Fibroblast of lung (primary cell): ENCODE measurements around the gene LRRC8D. TPM values are rescaled to one million over a fixed set of nuclear protein-coding genes. Genes with fewer than 3 reads are reported as not detected.

Experiments
- DNase-seq, 2 donors: peaks; one replicate each; pipeline versions ENCODE4 v3.0.0 to v3.0.0-alpha.2; 2010; ENCODE audit warnings: low read depth in 2 of 2
- H2AFZ ChIP-seq: 2 replicates; pipeline ENCODE4 v1.5.1; 2012; ENCODE audit warnings: low read length, control low read depth, inconsistent platforms
- H3K27ac ChIP-seq: 2 replicates; pipeline ENCODE4 v1.5.1; 2011; ENCODE audit warnings: low read length, control low read depth; ENCODE audit not compliant: insufficient read depth
- H3K27me3 ChIP-seq: 2 replicates; pipeline ENCODE4 v1.5.1; 2011; ENCODE audit warnings: mild to moderate bottlenecking, low read length; ENCODE audit not compliant: control insufficient read depth, insufficient read depth
- H3K36me3 ChIP-seq: 2 replicates; pipeline ENCODE4 v1.5.1; 2011; ENCODE audit warnings: low read length; ENCODE audit not compliant: control insufficient read depth, insufficient read depth
- H3K4me1 ChIP-seq: 2 replicates; pipeline ENCODE4 v1.5.1; 2011; ENCODE audit warnings: low read length; ENCODE audit not compliant: control insufficient read depth, insufficient read depth; ENCODE audit errors: extremely low read depth
- H3K4me2 ChIP-seq: 2 replicates; pipeline ENCODE4 v1.5.1; 2011; ENCODE audit warnings: low read length, control low read depth; ENCODE audit not compliant: insufficient read depth; ENCODE audit errors: extremely low read depth
- H3K4me3 ChIP-seq, 4 experiments: fragments of 200-600 bp in 1 of 4; sonication (generic) in 1 of 4; replicated peaks in 1 of 4; 2 replicates each; pipeline ENCODE4 v1.5.1; 2011 to 2016; ENCODE audit warnings: low read length in 4 of 4, low read depth in 3 of 4, mild to moderate bottlenecking in 3 of 4, control low read depth in 2 of 4, inconsistent platforms in 1 of 4, mixed read lengths in 1 of 4; ENCODE audit not compliant: insufficient read depth in 1 of 4; ENCODE audit errors: control extremely low read depth in 1 of 4
- H3K79me2 ChIP-seq: 2 replicates; pipeline ENCODE4 v1.5.1; 2012; ENCODE audit warnings: mild to moderate bottlenecking, low read length, inconsistent platforms; ENCODE audit not compliant: control insufficient read depth, insufficient read depth
- H3K9ac ChIP-seq: 2 replicates; pipeline ENCODE4 v1.5.1; 2011; ENCODE audit warnings: mild to moderate bottlenecking, low read length, control low read depth; ENCODE audit not compliant: insufficient read depth
- H3K9me3 ChIP-seq: 2 replicates; pipeline ENCODE4 v1.5.1; 2012; ENCODE audit warnings: low read depth, low read length; ENCODE audit not compliant: control insufficient read depth, insufficient read depth
- H4K20me1 ChIP-seq: 2 replicates; pipeline ENCODE4 v1.5.1; 2011; ENCODE audit warnings: low read length; ENCODE audit not compliant: control insufficient read depth, insufficient read depth; ENCODE audit errors: extremely low read depth
- CTCF ChIP-seq, 2 donors: IDR thresholded peaks in 1 of 2; conservative IDR thresholded peaks in 1 of 2; 1 replicate in 1 of 2; 2 replicates in 1 of 2; pipeline ENCODE4 v1.5.1; 2011 to 2012; ENCODE audit warnings: low read length in 2 of 2, control low read depth in 1 of 2, inconsistent platforms in 1 of 2, low read depth in 1 of 2, mild to moderate bottlenecking in 1 of 2
- EZH2 ChIP-seq: IDR thresholded peaks from 2 replicates; pipeline ENCODE4 v1.5.1; 2012; ENCODE audit warnings: low read length, control low read depth, mild to moderate bottlenecking; ENCODE audit errors: missing control alignments
- polyA plus RNA-seq, 2 donors: library from polyadenylated mRNA; depleted of rRNA in 1 of 2; stranded (reverse) in 1 of 2; unstranded in 1 of 2; fragments of >200 nt; gene quantifications; 2 replicates each; pipeline ENCODE4 v1.2.1, GENCODE V29; 2011 to 2012; ENCODE audit warnings: missing spikeins in 1 of 2
- total RNA-seq: library from RNA; depleted of rRNA; stranded (reverse); fragments of >200 nt; gene quantifications from 2 replicates; pipeline ENCODE4 v1.2.1, GENCODE V29; 2014

LRRC8D gene
- total and polyA plus RNA-seq, 2 donors (not counting 1 experiment from before 2014, with no cell fraction given), result 41.0 to 58.1 TPM

- Histone ChIP-seq H3K9me3 (no peaks in the 10 kb centered on the region), H3K36me3 (no peaks in the 10 kb centered on the region), H3K27me3 (no peaks in the 10 kb centered on the region), H4K20me1 (no peaks in the 10 kb centered on the region), H3K79me2 (no peaks in the 10 kb centered on the region), H3K4me2 (no peak overlapping the region), H3K27ac (no peak overlapping the region), H3K4me3 (no peak overlapping the region), H3K9ac (no peak overlapping the region), H3K4me1 (peaks cover 9% of the 10 kb centered on the region), H2AFZ (no peak overlapping the region)
- TF ChIP-seq EZH2 (no peak), CTCF (conservative IDR thresholded peaks at IDR 0.05 in 1 of 2, IDR thresholded peaks at IDR 0.05 in 1 of 2; ENCODE audit: low read depth in 1 of 2, low read length in 2 of 2) (no peak)
- DNase-seq, result no peak
Measured at GRCh38 chr1:89900323-89900722, 79.5 kb downstream of the LRRC8D start.

- TF ChIP-seq CTCF (conservative IDR thresholded peaks at IDR 0.05 in 1 of 2, IDR thresholded peaks at IDR 0.05 in 1 of 2; ENCODE audit: low read depth in 1 of 2, low read length in 2 of 2), result no peak
- TF ChIP-seq EZH2, result no peak
- H3K9me3 ChIP-seq, result no peaks in the 10 kb centered on the region
- no peaks in the 10 kb centered on the region for H3K27me3 ChIP-seq
- no peak overlapping the region for H3K4me3 ChIP-seq
- no peaks in the 10 kb centered on the region for H4K20me1 ChIP-seq
- no peak for DNase-seq
- H3K79me2 ChIP-seq, result no peaks in the 10 kb centered on the region
- no peaks in the 10 kb centered on the region for H3K36me3 ChIP-seq
- H3K4me2 ChIP-seq, result no peak overlapping the region
- H3K4me1 ChIP-seq, result peaks cover 11% of the 10 kb centered on the region
- H2AFZ ChIP-seq, result no peak overlapping the region
- no peak overlapping the region for H3K27ac ChIP-seq
- no peak overlapping the region for H3K9ac ChIP-seq
Measured at GRCh38 chr1:89900791-89901708, 80.2 kb downstream of the LRRC8D start.

GRCh38 chr1:89901957-89902669, 81.3 kb downstream of the LRRC8D start:
- no peaks in the 10 kb centered on the region for H4K20me1 ChIP-seq
- peaks cover 20% of the 10 kb centered on the region for H3K4me1 ChIP-seq
- H3K27ac ChIP-seq, result no peak overlapping the region
- no peak overlapping the region for H3K9ac ChIP-seq
- H2AFZ ChIP-seq, result no peak overlapping the region
- no peaks in the 10 kb centered on the region for H3K9me3 ChIP-seq
- H3K4me3 ChIP-seq, result no peak overlapping the region
- no peak for DNase-seq
- H3K36me3 ChIP-seq, result no peaks in the 10 kb centered on the region
- H3K4me2 ChIP-seq, result no peak overlapping the region
- TF ChIP-seq EZH2 (no peak), CTCF (conservative IDR thresholded peaks at IDR 0.05 in 1 of 2, IDR thresholded peaks at IDR 0.05 in 1 of 2; ENCODE audit: low read depth in 1 of 2, low read length in 2 of 2) (no peak)
- no peaks in the 10 kb centered on the region for H3K27me3 ChIP-seq
- no peaks in the 10 kb centered on the region for H3K79me2 ChIP-seq
